Measurements from ENCODE around the gene PKNOX2. TPM values are rescaled to one million over a fixed set of nuclear protein-coding genes. Genes with fewer than 3 reads are reported as not detected.

PKNOX2 gene
- total and polyA plus RNA-seq, 10 donors, result 0.80 to 8.9 (median 3.5) TPM

DNA sequence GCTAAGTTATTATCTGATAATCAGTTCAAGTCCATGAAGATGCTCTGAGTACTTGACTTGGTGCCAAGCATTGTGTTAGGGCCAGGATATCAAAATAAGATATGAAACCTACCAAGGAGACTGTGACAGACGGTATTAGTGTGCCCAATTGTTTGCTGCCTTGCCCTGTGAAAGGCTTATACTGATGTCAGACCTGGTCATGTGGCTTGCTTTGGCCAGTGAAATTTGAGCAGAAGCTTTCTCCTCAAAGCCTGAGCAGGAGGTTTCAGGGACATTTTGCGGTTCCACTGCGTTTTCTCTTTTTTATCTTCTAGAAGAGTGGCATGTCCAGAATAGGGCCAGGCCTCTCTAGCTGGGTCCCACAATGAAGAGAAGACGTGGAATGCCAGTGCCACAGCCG is 15.8 kb upstream of the PKNOX2 start:
- WGBS, 5 donors, result 75 to 94% (median 83%) methylated on average over 5 of the region's 5 CpGs
- TF ChIP-seq, protein P1, sequence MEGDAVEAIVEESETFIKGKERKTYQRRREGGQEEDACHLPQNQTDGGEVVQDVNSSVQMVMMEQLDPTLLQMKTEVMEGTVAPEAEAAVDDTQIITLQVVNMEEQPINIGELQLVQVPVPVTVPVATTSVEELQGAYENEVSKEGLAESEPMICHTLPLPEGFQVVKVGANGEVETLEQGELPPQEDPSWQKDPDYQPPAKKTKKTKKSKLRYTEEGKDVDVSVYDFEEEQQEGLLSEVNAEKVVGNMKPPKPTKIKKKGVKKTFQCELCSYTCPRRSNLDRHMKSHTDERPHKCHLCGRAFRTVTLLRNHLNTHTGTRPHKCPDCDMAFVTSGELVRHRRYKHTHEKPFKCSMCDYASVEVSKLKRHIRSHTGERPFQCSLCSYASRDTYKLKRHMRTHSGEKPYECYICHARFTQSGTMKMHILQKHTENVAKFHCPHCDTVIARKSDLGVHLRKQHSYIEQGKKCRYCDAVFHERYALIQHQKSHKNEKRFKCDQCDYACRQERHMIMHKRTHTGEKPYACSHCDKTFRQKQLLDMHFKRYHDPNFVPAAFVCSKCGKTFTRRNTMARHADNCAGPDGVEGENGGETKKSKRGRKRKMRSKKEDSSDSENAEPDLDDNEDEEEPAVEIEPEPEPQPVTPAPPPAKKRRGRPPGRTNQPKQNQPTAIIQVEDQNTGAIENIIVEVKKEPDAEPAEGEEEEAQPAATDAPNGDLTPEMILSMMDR (IDR thresholded peaks at IDR 0.05 in 8 of 11, conservative IDR thresholded peaks at IDR 0.05 in 3 of 11), result no peak
- no peak for TF ChIP-seq POLR2AphosphoS5 (IDR thresholded peaks at IDR 0.05)
- TF ChIP-seq POLR2A (IDR thresholded peaks at IDR 0.05), result no peak
- intact Hi-C loops (cut with DNase I; ENCODE audit: low total_unique reads), result loop anchor here (10.0 kb wide), 1 partner anchor 54 kb away; no protein-coding TSS in a partner anchor
- Histone ChIP-seq H3K4me1 (no peaks in the 10 kb centered on the region), H3K36me3 (no peaks in the 10 kb centered on the region), H3K4me3 (no peak overlapping the region), H3K27me3 (replicated peaks in 1 of 7) (peaks cover 0 to 7% (median 0%) of the 10 kb centered on the region in 7 donors), H3K9me3 (no peaks in the 10 kb centered on the region), H3K27ac (no peak overlapping the region)
- no peak for DNase-seq

DNA sequence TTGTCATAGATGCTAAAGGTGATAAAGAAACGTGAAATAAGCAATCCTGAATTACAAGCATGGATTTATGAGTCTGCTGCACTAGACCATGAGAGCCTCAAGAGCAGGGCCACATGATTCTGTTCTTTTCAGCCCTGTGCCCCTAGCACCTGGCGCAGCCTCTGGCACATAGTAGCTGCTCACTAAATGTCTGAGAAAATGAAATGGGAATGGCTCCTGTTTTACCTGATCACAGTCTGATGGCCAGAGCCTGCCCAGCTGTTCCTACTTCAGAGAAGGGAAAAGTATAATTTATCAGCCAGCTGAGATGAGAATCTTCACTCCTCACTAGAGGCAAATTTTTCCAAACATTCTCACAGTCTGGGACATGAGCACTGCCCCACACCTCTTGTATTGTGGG is 10.7 kb upstream of the PKNOX2 start:
- DNase-seq, result peak; percentile 16
- intact Hi-C loops (cut with DNase I; ENCODE audit: low total_unique reads), result no loop called here
- Histone ChIP-seq H3K27me3 (replicated peaks in 1 of 7) (peaks cover 0 to 33% (median 0%) of the 10 kb centered on the region in 7 donors), H3K4me1 (no peaks in the 10 kb centered on the region), H3K9me3 (no peaks in the 10 kb centered on the region), H3K4me3 (no peak overlapping the region), H3K36me3 (no peaks in the 10 kb centered on the region), H3K27ac (no peak overlapping the region)
- TF ChIP-seq POLR2A (IDR thresholded peaks at IDR 0.05) (no peak), POLR2AphosphoS5 (IDR thresholded peaks at IDR 0.05) (no peak)
- TF ChIP-seq, protein P1 (IDR thresholded peaks at IDR 0.05 in 8 of 11, conservative IDR thresholded peaks at IDR 0.05 in 3 of 11), result no peak
- 70 to 92% (median 80%) methylated on average over 2 of the region's 2 CpGs for WGBS, 5 donors

DNA sequence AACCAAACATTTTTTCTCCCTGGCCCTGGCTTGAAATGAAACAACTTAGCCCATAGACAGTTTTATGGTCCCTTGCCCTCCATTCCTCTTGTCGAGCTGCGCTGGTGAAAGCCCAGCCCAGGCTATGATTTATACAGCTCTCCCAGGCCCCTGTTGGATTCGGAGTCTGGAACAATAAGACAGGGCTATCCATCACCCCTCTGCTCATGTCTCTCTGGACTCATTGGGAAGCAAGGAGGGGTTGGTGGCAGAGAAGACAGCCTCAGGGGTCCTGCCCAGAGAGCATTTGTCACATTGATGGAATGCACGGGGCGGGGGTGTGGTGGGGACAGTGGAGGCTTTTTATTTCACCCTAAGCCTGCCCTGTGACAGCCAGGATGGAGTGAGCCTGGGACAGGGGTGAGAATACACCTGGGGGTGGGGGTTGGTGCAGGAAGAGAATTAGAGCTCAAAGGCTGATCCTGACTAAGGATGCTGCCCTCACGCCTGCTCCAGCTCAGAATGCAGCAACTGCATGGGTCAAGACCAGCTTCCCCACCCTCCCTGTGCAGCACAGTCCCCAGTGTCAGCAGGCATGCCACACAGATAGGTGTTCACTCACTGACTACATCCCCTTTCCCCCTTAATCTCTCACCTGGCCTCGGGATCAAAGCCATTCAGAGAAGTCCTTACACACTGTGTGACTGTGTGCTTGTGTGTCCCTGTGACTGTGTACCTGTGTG is 10.0 kb upstream of the PKNOX2 start:
- no peak overlapping the region for H3K4me3 ChIP-seq
- DNase-seq, result peak; percentile 18
- intact Hi-C loops (cut with DNase I; ENCODE audit: low total_unique reads), result no loop called here
- no peak for TF ChIP-seq POLR2AphosphoS5 (IDR thresholded peaks at IDR 0.05)
- TF ChIP-seq, protein P1 (IDR thresholded peaks at IDR 0.05 in 8 of 11, conservative IDR thresholded peaks at IDR 0.05 in 3 of 11), result no peak
- TF ChIP-seq POLR2A (IDR thresholded peaks at IDR 0.05), result no peak
- H3K36me3 ChIP-seq, result no peaks in the 10 kb centered on the region
- no peaks in the 10 kb centered on the region for H3K9me3 ChIP-seq
- H3K27me3 ChIP-seq (replicated peaks in 1 of 7), result peaks cover 0 to 38% (median 0%) of the 10 kb centered on the region in 7 donors
- H3K4me1 ChIP-seq, result no peaks in the 10 kb centered on the region
- no peak overlapping the region for H3K27ac ChIP-seq
- WGBS, 5 donors, result 45 to 61% (median 51%) methylated on average over 7 of the region's 7 CpGs

DNA sequence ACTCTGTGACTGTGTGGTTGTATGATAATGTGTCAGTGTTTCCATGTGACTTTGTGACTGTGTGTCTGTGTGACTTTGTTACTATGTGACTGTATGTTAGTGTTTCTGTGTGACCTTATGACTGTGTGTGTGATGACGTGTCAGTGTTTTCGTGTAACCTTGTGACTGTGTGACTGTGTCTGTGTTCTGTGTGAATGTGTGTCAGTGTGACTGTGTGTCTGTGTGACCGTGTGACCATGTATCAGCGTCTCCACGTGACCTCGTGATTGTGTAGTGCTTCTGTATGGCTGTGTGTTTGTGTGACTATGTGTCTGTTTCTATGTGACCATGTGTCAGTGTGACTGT is 9.5 kb upstream of the PKNOX2 start:
- no peaks in the 10 kb centered on the region for H3K4me1 ChIP-seq
- no peak overlapping the region for H3K4me3 ChIP-seq
- no peak overlapping the region for H3K27ac ChIP-seq
- H3K36me3 ChIP-seq, result no peaks in the 10 kb centered on the region
- no peaks in the 10 kb centered on the region for H3K9me3 ChIP-seq
- no peak for DNase-seq
- TF ChIP-seq POLR2A (IDR thresholded peaks at IDR 0.05) (no peak), POLR2AphosphoS5 (IDR thresholded peaks at IDR 0.05) (no peak)
- TF ChIP-seq, protein P1 (IDR thresholded peaks at IDR 0.05 in 8 of 11, conservative IDR thresholded peaks at IDR 0.05 in 3 of 11), result no peak
- peaks cover 0 to 42% (median 0%) of the 10 kb centered on the region in 7 donors for H3K27me3 ChIP-seq (replicated peaks in 1 of 7)
- WGBS, 5 donors, result 87 to 93% (median 91%) methylated on average over 6 of the region's 6 CpGs
- intact Hi-C loops (cut with DNase I; ENCODE audit: low total_unique reads), result no loop called here
